T-helper 1 cell treated with Interleukin-12 subunit alpha and Interleukin-12 subunit beta and Interleukin-4 antibody, amounts not matched to agents 30 ng/mL and 1 ng/mL, for 36 hours (primary cell): Measurements from ENCODE around the gene KRT3. TPM values are rescaled to one million over a fixed set of nuclear protein-coding genes. Genes with fewer than 3 reads are reported as not detected.

Experiments used
- intact Hi-C: fragments of 100-400 bp; cut with micrococcal nuclease; formaldehyde crosslinking; loops from one replicate; pipeline ENCODE4 v1.15.1; 2024
- total RNA-seq: library from RNA; stranded (reverse); gene quantifications from 2 replicates; pipeline ENCODE4 v1.2.3, GENCODE V29; 2022

Gene KRT3
- total RNA-seq, 1 donor from 2014 or later: not detected

GRCh38 chr12:52740584-52740983 is 55.3 kb downstream of the KRT3 start:
- intact Hi-C loops: no loop called here

- intact Hi-C loops: no loop called here
Measured at GRCh38 chr12:52739963-52740362, 56.0 kb downstream of the KRT3 start.

Other genes starting within 250 kb of the KRT3 start
- not detected in 2 replicates for gene KRT71, start 243.0 kb downstream of the KRT3 start, total RNA-seq
- not detected in 2 replicates for gene KRT74, start 222.3 kb downstream of the KRT3 start, total RNA-seq
- gene KRT72, start 194.7 kb downstream of the KRT3 start, total RNA-seq: 1.6 and 1.7 TPM in 2 replicates
- gene KRT73, start 177.6 kb downstream of the KRT3 start, total RNA-seq: 0.61 and 0.78 TPM in 2 replicates
- 0.20 and 0.27 TPM in 2 replicates for gene KRT2, start 143.9 kb downstream of the KRT3 start, total RNA-seq
- 0.39 and 0.51 TPM in 2 replicates for gene KRT1, start 115.7 kb downstream of the KRT3 start, total RNA-seq
- gene KRT77, start 92.6 kb downstream of the KRT3 start, total RNA-seq: not detected in 2 replicates
- not detected in 2 replicates for gene KRT76, start 18.8 kb downstream of the KRT3 start, total RNA-seq
- gene KRT4, start 18.0 kb upstream of the KRT3 start, total RNA-seq: not detected in 2 replicates
- gene KRT79, start 38.2 kb upstream of the KRT3 start, total RNA-seq: not detected in 2 replicates
- not detected in 2 replicates for gene KRT78, start 52.9 kb upstream of the KRT3 start, total RNA-seq
- 0.12 TPM in 1 of 2 replicates, not detected in the other for gene KRT8, start 109.0 kb upstream of the KRT3 start, total RNA-seq
- 0.88 and 1.0 TPM in 2 replicates for gene KRT18, start 153.0 kb upstream of the KRT3 start, total RNA-seq
- 356 and 374 TPM in 2 replicates for gene EIF4B, start 210.3 kb upstream of the KRT3 start, total RNA-seq